SU-DHL-6 (cell line): ENCODE data around the gene DUOX2.

Source experiments
- H2AFZ ChIP-seq: fragments of 200-600 bp; sonication (generic); 2 replicates; pipeline ENCODE4 v1.6.1; 2014; ENCODE audit warnings: low read depth, mild to moderate bottlenecking, moderate library complexity, mixed read lengths, antibody characterized with exemption, low read length; ENCODE audit not compliant: severe bottlenecking
- H3F3A ChIP-seq: fragments of 200-600 bp; shearing (Covaris generic); 2 replicates; pipeline ENCODE4 v1.6.0; 2016; ENCODE audit warnings: antibody characterized with exemption, mild to moderate bottlenecking; ENCODE audit not compliant: insufficient read depth
- H3K27ac ChIP-seq: fragments of 200-600 bp; sonication (generic); 2 replicates; pipeline ENCODE4 v1.5.1; 2016; ENCODE audit warnings: low read depth, mild to moderate bottlenecking, low read length, moderate library complexity, mixed read lengths
- H3K27me3 ChIP-seq: fragments of 200-600 bp; sonication (generic), shearing (Covaris generic); 2 replicates; pipeline ENCODE4 v1.6.0; 2014; ENCODE audit warnings: mild to moderate bottlenecking, low read length
- H3K36me3 ChIP-seq: fragments of 200-600 bp; sonication (generic); 2 replicates; pipeline ENCODE4 v1.6.1; 2014; ENCODE audit warnings: mild to moderate bottlenecking, low read length, mixed read lengths
- H3K4me2 ChIP-seq: fragments of 300-600, 200-600 bp; shearing (Covaris generic), sonication (generic); 2 replicates; pipeline ENCODE4 v1.6.0; 2014; ENCODE audit warnings: low read length, low read depth, mild to moderate bottlenecking; ENCODE audit not compliant: poor library complexity, severe bottlenecking
- H3K4me3 ChIP-seq: fragments of 200-600 bp; sonication (generic); 2 replicates; pipeline ENCODE4 v1.5.1; 2014; ENCODE audit warnings: antibody characterized with exemption, low read length, mild to moderate bottlenecking, mixed read lengths; ENCODE audit not compliant: insufficient read depth, poor library complexity, severe bottlenecking
- H3K79me2 ChIP-seq: fragments of 200-600 bp; sonication (generic); 2 replicates; pipeline ENCODE4 v1.6.1; 2014; ENCODE audit warnings: mild to moderate bottlenecking, low read length, moderate library complexity; ENCODE audit not compliant: insufficient read depth
- H3K9ac ChIP-seq: fragments of 200-600 bp; sonication (generic); 2 replicates; pipeline ENCODE4 v1.7.0; 2014; ENCODE audit warnings: mild to moderate bottlenecking, low read length
- H3K9me2 ChIP-seq: fragments of 200-600 bp; sonication (generic); replicated peaks from 2 replicates; pipeline ENCODE4 v1.6.1; 2014; ENCODE audit warnings: low read length; ENCODE audit not compliant: insufficient read depth
- H3K9me3 ChIP-seq: fragments of 200-600 bp; sonication (generic); 2 replicates; pipeline ENCODE4 v1.6.1; 2014; ENCODE audit warnings: low read length, mixed read lengths; ENCODE audit not compliant: insufficient read depth
- H4K20me1 ChIP-seq: fragments of 200-600 bp; sonication (generic); 2 replicates; pipeline ENCODE4 v1.6.1; 2014; ENCODE audit warnings: low read depth, mild to moderate bottlenecking, antibody characterized with exemption, low read length, moderate library complexity, mixed read lengths
- EZH2phosphoT487 ChIP-seq: fragments of 200-600 bp; sonication (generic), shearing (Covaris generic); conservative IDR thresholded peaks from 2 replicates; pipeline ENCODE4 v1.6.1; 2018; ENCODE audit warnings: mild to moderate bottlenecking, antibody characterized with exemption, low read length, moderate library complexity, mixed read lengths
- TF ChIP-seq, protein P1 (sequence below): fragments of 200-600 bp; sonication (generic); IDR thresholded peaks from one replicate; pipeline ENCODE4 v1.5.1; 2017; ENCODE audit warnings: antibody characterized with exemption, mild to moderate bottlenecking, low read length, moderate library complexity; ENCODE audit not compliant: insufficient read depth, poor library complexity, severe bottlenecking

The DUOX2 gene

DNA sequence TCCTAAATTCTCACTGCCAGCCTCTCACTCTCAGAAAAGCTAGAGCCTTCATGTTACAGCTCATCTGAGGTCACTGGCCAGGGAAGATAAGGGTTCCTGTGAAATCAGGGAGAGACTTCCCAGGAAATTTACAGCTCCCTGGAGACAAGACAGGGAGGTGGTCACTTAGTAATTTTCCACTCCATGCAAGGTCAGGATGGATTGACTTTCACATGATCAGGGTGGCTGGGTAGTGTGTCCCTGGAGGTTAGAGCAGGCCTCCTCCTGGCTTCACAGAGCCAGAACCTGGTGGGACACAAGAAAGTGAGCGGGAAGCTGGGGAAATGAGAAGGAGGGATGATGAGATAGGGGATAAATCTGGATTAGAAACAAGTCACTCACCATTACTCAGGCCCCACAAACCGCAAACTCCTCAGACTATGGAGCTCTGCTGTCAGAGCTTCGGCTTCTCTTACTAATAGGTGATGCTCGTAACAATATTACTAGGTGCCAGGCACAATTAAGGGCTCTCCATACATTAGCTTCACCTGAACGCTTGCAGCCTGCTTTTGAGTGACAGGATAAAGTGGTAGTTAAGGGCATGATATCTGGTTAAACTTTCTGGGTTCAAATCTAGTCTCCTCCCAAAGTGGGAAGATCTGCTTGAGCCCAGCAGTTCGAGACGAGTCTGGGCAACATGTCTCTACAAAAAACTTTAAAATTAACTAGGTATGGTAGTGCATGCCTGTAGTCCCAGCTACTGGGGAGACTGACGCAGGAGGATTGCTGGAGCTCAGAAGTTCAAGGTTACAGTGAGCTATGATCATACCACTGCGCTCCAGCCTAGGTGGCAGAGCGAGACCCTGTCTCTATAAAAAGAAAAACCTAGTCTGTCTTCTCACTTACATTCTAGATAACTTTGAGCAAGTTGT lies 24.9 kb downstream of the DUOX2 start:
- Histone ChIP-seq H3K36me3 (no peaks in the 10 kb centered on the region), H3K9ac (no peak overlapping the region), H3K9me3 (no peaks in the 10 kb centered on the region), H3K4me3 (no peak overlapping the region), H3K79me2 (no peaks in the 10 kb centered on the region), H3K27ac (no peak overlapping the region), H3K9me2 (no peaks in the 10 kb centered on the region), H2AFZ (no peak overlapping the region), H3K4me2 (no peak overlapping the region), H3K27me3 (no peaks in the 10 kb centered on the region), H3F3A (no peaks in the 10 kb centered on the region), H4K20me1 (no peaks in the 10 kb centered on the region)
- TF ChIP-seq EZH2phosphoT487 = no peak
- TF ChIP-seq, protein P1, sequence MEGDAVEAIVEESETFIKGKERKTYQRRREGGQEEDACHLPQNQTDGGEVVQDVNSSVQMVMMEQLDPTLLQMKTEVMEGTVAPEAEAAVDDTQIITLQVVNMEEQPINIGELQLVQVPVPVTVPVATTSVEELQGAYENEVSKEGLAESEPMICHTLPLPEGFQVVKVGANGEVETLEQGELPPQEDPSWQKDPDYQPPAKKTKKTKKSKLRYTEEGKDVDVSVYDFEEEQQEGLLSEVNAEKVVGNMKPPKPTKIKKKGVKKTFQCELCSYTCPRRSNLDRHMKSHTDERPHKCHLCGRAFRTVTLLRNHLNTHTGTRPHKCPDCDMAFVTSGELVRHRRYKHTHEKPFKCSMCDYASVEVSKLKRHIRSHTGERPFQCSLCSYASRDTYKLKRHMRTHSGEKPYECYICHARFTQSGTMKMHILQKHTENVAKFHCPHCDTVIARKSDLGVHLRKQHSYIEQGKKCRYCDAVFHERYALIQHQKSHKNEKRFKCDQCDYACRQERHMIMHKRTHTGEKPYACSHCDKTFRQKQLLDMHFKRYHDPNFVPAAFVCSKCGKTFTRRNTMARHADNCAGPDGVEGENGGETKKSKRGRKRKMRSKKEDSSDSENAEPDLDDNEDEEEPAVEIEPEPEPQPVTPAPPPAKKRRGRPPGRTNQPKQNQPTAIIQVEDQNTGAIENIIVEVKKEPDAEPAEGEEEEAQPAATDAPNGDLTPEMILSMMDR = no peak

DNA sequence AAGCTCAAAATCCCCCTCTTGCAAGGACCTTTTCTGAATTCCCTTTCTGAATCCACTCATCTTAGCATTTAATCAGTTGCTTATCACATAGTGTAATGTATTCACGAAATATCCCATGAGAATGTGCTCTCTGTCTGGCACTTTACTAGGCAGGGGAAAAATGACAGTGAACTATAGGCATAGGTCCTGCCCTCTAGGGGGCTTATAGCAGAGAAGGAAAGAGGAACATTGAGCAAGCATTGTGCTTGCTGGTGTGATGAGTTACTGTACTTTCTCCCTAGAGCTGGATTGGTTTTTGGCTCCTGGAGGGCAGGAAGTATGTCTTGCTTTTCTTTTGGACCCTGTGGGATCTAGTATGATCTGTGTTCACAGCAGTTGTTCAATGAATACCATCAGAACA lies 26.5 kb downstream of the DUOX2 start:
- TF ChIP-seq EZH2phosphoT487 = no peak
- TF ChIP-seq, protein P1 = no peak
- Histone ChIP-seq H3K9me3 (no peaks in the 10 kb centered on the region), H3K36me3 (no peaks in the 10 kb centered on the region), H3K79me2 (no peaks in the 10 kb centered on the region), H3K9me2 (no peaks in the 10 kb centered on the region), H3K4me2 (no peak overlapping the region), H3K4me3 (no peak overlapping the region), H3K27me3 (no peaks in the 10 kb centered on the region), H2AFZ (no peak overlapping the region), H3K27ac (no peak overlapping the region), H3F3A (no peaks in the 10 kb centered on the region), H4K20me1 (no peaks in the 10 kb centered on the region), H3K9ac (no peak overlapping the region)

DNA sequence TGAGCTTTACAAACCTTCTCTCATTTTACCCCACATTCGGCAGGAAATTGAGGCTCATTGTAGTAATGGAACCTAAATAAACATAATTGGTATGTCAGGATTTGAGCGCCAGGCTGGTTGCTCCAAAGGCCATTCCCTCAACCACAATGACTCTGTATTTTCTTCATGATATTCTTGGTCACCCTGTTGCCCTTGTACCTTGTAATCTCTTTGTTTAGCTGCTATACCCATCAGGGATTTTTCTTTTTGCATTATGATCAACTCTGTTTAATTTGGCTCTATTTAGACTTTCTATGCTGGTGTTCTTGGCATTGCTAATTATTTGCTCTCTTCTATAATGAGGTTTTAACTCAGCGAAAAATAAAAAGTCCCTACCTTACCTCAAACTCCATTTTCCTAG lies 29.8 kb downstream of the DUOX2 start:
- H2AFZ ChIP-seq = no peak overlapping the region
- no peaks in the 10 kb centered on the region for H3K79me2 ChIP-seq
- TF ChIP-seq, protein P1 = no peak
- no peak for TF ChIP-seq EZH2phosphoT487
- H3K27ac ChIP-seq = no peak overlapping the region
- no peaks in the 10 kb centered on the region for H3K9me2 ChIP-seq
- H3K4me3 ChIP-seq = no peak overlapping the region
- no peak overlapping the region for H3K4me2 ChIP-seq
- no peak overlapping the region for H3K9ac ChIP-seq
- no peaks in the 10 kb centered on the region for H3K27me3 ChIP-seq
- H3F3A ChIP-seq = no peaks in the 10 kb centered on the region
- H3K9me3 ChIP-seq = no peaks in the 10 kb centered on the region
- no peaks in the 10 kb centered on the region for H3K36me3 ChIP-seq
- H4K20me1 ChIP-seq = no peaks in the 10 kb centered on the region
